Stimulated activated naive B cell treated with anti-CD40 and anti-IgM and Interleukin-4, amounts not matched to agents 10 μg/mL and 1 μg/mL and 100 μg/mL, for 72 hours (primary cell): ENCODE measurements around the gene RASA1.

Experiments
- ATAC-seq, 2 donors: fragments of 150-1000 bp; cut with Tn5 transposase; replicated peaks; 2 replicates each; pipeline ENCODE4 v1.10.0; 2021; ENCODE audit warnings: moderate library complexity in 1 of 2
- DNase-seq: peaks from one replicate; pipeline ENCODE4 v3.0.0; 2021
- H3K27ac Mint-ChIP-seq: one replicate; pipeline ENCODE4 v1.8.0; 2022; ENCODE audit warnings: mild to moderate bottlenecking, mixed read lengths
- H3K27me3 Mint-ChIP-seq, 2 donors: one replicate each; pipeline ENCODE4 v1.8.0; 2022; ENCODE audit warnings: mixed read lengths in 2 of 2
- H3K36me3 Mint-ChIP-seq, 2 donors: one replicate each; pipeline ENCODE4 v1.8.0; 2022; ENCODE audit warnings: mixed read lengths in 2 of 2, mild to moderate bottlenecking in 1 of 2
- H3K4me1 Mint-ChIP-seq, 2 donors: one replicate each; pipeline ENCODE4 v1.8.0; 2022; ENCODE audit warnings: mixed read lengths in 2 of 2, mild to moderate bottlenecking in 1 of 2
- H3K4me3 Mint-ChIP-seq, 2 donors: one replicate each; pipeline ENCODE4 v1.8.0; 2022; ENCODE audit warnings: mild to moderate bottlenecking in 2 of 2, mixed read lengths in 2 of 2, moderate library complexity in 1 of 2
- H3K9me3 Mint-ChIP-seq, 2 donors: one replicate each; pipeline ENCODE4 v1.8.0; 2022; ENCODE audit warnings: mixed read lengths in 2 of 2, mild to moderate bottlenecking in 1 of 2

The RASA1 gene

DNA sequence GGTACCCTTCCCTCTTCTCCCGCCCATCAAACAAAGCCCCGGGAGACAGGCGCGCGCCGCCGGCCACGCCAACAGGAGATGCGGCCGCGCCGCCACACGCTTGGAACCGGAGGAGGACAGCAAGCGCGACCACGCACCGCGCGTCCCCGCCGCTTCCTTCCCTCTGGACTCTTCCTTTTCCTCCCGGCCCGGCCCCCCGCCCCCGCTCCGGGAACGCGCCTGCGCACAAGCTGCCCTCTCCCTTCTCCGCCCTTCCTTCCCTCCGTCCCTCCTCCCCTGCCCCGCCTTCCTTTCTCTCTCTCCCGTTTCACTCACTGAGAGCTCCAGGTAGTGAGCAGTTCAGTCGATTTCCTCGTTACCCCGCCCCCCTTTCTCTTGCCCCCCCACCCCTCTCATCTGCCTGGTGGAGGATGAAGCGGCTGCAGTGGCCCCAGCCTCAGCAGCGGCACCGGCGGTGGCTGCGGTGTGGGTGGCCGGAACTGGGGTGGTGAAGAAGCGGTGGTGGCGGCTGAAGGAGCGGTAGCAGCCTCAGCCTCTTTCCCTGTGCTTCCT, at the start of gene RASA1:
Gene RASA1 (plus strand): TSS at position 310 of the 552 bp plus-strand sequence. CDS start 569 bp downstream, outside the sequence.
- no peaks in the 10 kb centered on the region for H3K9me3 Mint-ChIP-seq
- H3K27me3 Mint-ChIP-seq = no peaks in the 10 kb centered on the region
- ATAC-seq = peak; percentile 73 to 77
- peaks cover 10 to 27% of the 10 kb centered on the region in 2 donors for H3K4me1 Mint-ChIP-seq
- peaks cover 8 to 9% of the 10 kb centered on the region in 2 donors for H3K36me3 Mint-ChIP-seq
- peak within 1 kb of the TSS; percentile 98 for H3K27ac Mint-ChIP-seq
- peak; percentile 75 for DNase-seq
- H3K4me3 Mint-ChIP-seq = peak within 1 kb of the TSS; percentile 98 to 99

DNA sequence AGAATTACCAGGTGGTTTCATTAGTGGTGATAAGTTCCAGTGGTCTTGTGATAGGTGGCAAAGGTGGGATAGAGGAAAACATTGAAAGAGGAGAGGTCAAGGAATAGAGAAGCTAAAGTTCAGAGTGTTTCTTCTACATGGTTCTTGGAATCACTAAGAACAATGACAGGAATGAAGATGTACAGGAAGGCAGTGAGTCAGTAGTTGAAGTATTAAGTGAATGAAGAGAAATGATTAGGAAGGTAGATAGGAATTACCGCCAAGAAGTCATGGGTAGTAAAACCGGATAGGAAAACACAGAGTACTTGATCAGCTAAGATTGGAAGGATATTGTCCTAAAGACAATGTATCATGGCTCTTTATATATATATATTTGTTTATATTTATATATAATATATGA, 37.9 kb upstream of the RASA1 start:
- no peak for DNase-seq
- Mint-ChIP-seq H3K9me3 (no peaks in the 10 kb centered on the region), H3K27ac (no peak overlapping the region), H3K27me3 (no peaks in the 10 kb centered on the region), H3K4me1 (peaks cover 9 to 13% of the 10 kb centered on the region in 2 donors), H3K4me3 (no peak overlapping the region), H3K36me3 (no peaks in the 10 kb centered on the region)
- ATAC-seq = no peak

GRCh38 chr5:87231037-87231808, 36.5 kb upstream of the RASA1 start:
- Mint-ChIP-seq H3K4me3 (no peak overlapping the region), H3K36me3 (no peaks in the 10 kb centered on the region), H3K27ac (no peak overlapping the region), H3K9me3 (no peaks in the 10 kb centered on the region), H3K27me3 (no peaks in the 10 kb centered on the region), H3K4me1 (peaks cover 9 to 13% of the 10 kb centered on the region in 2 donors)
- DNase-seq (no peak), ATAC-seq (peak; percentile 41 to 65)

DNA sequence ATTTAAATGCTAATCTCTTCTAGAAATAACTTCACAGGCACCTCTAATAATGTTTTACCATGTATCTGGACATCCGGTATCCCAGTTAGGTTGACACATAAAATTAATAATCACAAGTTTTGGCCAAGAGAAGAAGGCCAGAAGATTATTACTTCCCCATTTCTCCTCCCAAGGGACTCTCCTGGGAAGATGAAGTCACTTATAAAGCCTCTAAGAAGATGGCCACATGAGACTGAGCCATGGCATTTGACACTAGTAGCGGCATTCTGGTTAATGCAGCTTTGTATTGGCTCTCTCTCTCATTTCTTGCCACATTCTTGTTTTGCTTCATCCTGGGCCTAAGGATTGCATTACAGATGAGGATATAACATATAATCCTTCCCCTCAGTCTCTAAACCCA, 34.5 kb upstream of the RASA1 start:
- Mint-ChIP-seq H3K9me3 (no peaks in the 10 kb centered on the region), H3K27ac (no peak overlapping the region), H3K4me3 (no peak overlapping the region), H3K4me1 (peaks cover 9 to 13% of the 10 kb centered on the region in 2 donors), H3K36me3 (no peaks in the 10 kb centered on the region), H3K27me3 (no peaks in the 10 kb centered on the region)
- no peak for DNase-seq
- ATAC-seq = peak; percentile 59 to 79

GRCh38 chr5:87241555-87241954, 26.1 kb upstream of the RASA1 start:
- DNase-seq = no peak

DNA sequence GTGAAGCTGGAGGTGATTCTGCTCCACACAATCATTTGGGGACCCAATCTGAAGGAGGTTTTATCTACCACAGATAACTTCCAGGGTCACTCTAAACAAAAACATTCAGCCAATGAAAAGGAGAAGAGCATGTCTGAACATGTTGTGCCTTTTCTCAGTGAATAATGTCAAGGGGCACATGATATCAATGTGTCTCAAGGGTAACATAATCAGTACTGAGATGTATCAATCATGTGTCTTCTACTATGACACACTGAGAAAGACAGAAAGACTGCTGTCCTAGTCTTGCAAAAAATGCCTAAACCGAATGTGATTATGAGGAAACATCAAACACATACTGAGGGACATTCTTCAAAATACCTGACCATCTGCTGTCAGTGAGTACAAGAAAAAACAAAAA, 25.4 kb upstream of the RASA1 start:
- peaks cover 0 to 9% of the 10 kb centered on the region in 2 donors for H3K4me1 Mint-ChIP-seq
- no peak for ATAC-seq

More at GRCh38 chr5:87241555-87241954, 26.1 kb upstream of the RASA1 start:
- Mint-ChIP-seq H3K27me3 (no peaks in the 10 kb centered on the region), H3K9me3 (no peaks in the 10 kb centered on the region), H3K4me1 (peaks cover 0 to 9% of the 10 kb centered on the region in 2 donors), H3K27ac (no peak overlapping the region), H3K4me3 (no peak overlapping the region), H3K36me3 (no peaks in the 10 kb centered on the region)
- no peak for ATAC-seq

GRCh38 chr5:87243161-87243844, 24.4 kb upstream of the RASA1 start:
- Mint-ChIP-seq H3K9me3 (no peaks in the 10 kb centered on the region), H3K36me3 (no peaks in the 10 kb centered on the region), H3K27me3 (no peaks in the 10 kb centered on the region), H3K27ac (no peak overlapping the region), H3K4me3 (no peak overlapping the region), H3K4me1 (peaks cover 0 to 9% of the 10 kb centered on the region in 2 donors)
- DNase-seq = no peak
- no peak for ATAC-seq

More for the DNA sequence above, 25.4 kb upstream of the RASA1 start:
- Mint-ChIP-seq H3K9me3 (no peaks in the 10 kb centered on the region), H3K27me3 (no peaks in the 10 kb centered on the region), H3K4me3 (no peak overlapping the region), H3K36me3 (no peaks in the 10 kb centered on the region), H3K27ac (no peak overlapping the region)
- no peak for DNase-seq

DNA sequence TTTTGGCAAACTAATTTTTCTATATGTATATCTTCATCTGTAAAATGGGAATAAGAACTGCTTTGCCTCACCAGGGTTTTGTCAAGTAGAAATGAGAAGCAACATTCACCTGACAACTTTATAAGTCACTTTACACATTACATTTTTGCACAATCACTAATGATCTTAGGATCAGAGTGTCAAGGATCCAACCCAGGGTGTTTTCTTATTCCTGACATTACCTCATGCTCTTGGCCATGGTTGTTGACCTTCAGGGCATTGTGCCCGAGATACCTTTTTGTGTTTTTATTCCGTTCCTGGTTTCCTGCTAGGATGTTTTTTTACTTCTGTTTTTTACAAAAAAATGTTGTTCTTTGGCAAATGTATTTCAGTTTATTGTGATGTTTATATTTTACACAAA, 22.2 kb upstream of the RASA1 start:
- H3K36me3 Mint-ChIP-seq = no peaks in the 10 kb centered on the region
- DNase-seq (no peak), ATAC-seq (no peak)
- H3K9me3 Mint-ChIP-seq = no peaks in the 10 kb centered on the region
- H3K27me3 Mint-ChIP-seq = no peaks in the 10 kb centered on the region
- H3K4me3 Mint-ChIP-seq = no peak overlapping the region
- H3K4me1 Mint-ChIP-seq = peaks cover 0 to 9% of the 10 kb centered on the region in 2 donors
- H3K27ac Mint-ChIP-seq = no peak overlapping the region

- peaks cover 0 to 9% of the 10 kb centered on the region in 2 donors for H3K4me1 Mint-ChIP-seq
- H3K27me3 Mint-ChIP-seq = no peaks in the 10 kb centered on the region
- H3K9me3 Mint-ChIP-seq = peaks cover 0 to 1% of the 10 kb centered on the region in 2 donors
- no peaks in the 10 kb centered on the region for H3K36me3 Mint-ChIP-seq
- ATAC-seq (no peak), DNase-seq (no peak)
- H3K4me3 Mint-ChIP-seq = no peak overlapping the region
- no peak overlapping the region for H3K27ac Mint-ChIP-seq
Observed at GRCh38 chr5:87246061-87246460, 21.6 kb upstream of the RASA1 start.

DNA sequence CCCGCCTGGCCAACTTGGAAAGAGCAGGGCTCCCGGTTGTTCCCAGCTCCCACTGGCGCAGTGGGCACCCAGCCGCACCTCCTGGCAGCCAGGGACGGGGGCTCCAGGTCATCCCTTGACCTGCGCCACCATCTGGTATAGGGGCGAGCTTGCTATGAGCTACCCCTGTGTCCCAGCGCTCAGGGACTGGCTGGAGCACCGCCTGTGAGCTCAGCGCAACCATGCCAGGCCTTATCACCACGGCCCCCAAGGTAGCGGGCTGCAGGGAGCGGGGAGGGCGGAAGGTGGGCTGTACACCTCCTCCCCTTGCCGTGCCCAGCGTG, 15.4 kb upstream of the RASA1 start:
- Mint-ChIP-seq H3K4me1 (peaks cover 5% of the 10 kb centered on the region in 2 donors), H3K36me3 (no peaks in the 10 kb centered on the region), H3K9me3 (peaks cover 0 to 2% of the 10 kb centered on the region in 2 donors), H3K27me3 (no peaks in the 10 kb centered on the region), H3K4me3 (no peak overlapping the region), H3K27ac (no peak overlapping the region)
- no peak for DNase-seq
- ATAC-seq = no peak

- peaks cover 6 to 10% of the 10 kb centered on the region in 2 donors for H3K4me1 Mint-ChIP-seq
- ATAC-seq (no peak), DNase-seq (no peak)
- no peaks in the 10 kb centered on the region for H3K27me3 Mint-ChIP-seq
- no peaks in the 10 kb centered on the region for H3K36me3 Mint-ChIP-seq
- H3K4me3 Mint-ChIP-seq = no peak overlapping the region
- H3K9me3 Mint-ChIP-seq = peaks cover 0 to 2% of the 10 kb centered on the region in 2 donors
- H3K27ac Mint-ChIP-seq = peak overlapping the region; percentile 33
Observed at GRCh38 chr5:87254035-87254434, 13.6 kb upstream of the RASA1 start.

- H3K4me1 Mint-ChIP-seq = peaks cover 6 to 10% of the 10 kb centered on the region in 2 donors
- no peaks in the 10 kb centered on the region for H3K36me3 Mint-ChIP-seq
- H3K27ac Mint-ChIP-seq = no peak overlapping the region
- H3K27me3 Mint-ChIP-seq = no peaks in the 10 kb centered on the region
- no peak overlapping the region for H3K4me3 Mint-ChIP-seq
- no peak for ATAC-seq
- DNase-seq = no peak
- H3K9me3 Mint-ChIP-seq = no peaks in the 10 kb centered on the region
Observed at GRCh38 chr5:87258507-87258906, 9.2 kb upstream of the RASA1 start.

- Mint-ChIP-seq H3K4me1 (peaks cover 1 to 5% of the 10 kb centered on the region in 2 donors), H3K27ac (peak overlapping the region; percentile 51), H3K27me3 (no peaks in the 10 kb centered on the region), H3K4me3 (no peak overlapping the region), H3K9me3 (no peaks in the 10 kb centered on the region), H3K36me3 (no peaks in the 10 kb centered on the region)
- DNase-seq (no peak), ATAC-seq (no peak)
Observed at GRCh38 chr5:87260604-87261192, 7.0 kb upstream of the RASA1 start.

DNA sequence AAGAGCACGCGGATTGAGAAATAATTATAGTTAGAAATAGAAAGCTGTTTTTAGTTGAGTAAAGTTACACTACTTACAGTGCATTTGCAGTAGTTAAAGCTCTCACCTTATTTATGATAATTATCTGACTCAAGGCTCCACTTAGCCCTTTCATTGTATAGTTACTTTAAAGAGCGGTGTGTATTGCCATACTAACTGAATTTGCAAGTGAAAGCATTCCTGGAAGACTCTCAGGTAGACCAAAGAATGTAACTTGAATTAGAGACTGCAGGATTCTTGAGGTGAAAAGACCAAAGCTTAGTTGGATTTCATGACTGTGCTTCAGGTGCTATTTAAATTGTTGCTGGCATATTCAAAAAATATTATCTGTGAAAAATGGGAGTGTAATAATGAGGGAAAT, 4.2 kb upstream of the RASA1 start:
- no peaks in the 10 kb centered on the region for H3K27me3 Mint-ChIP-seq
- DNase-seq (no peak), ATAC-seq (no peak)
- no peak overlapping the region for H3K27ac Mint-ChIP-seq
- H3K36me3 Mint-ChIP-seq = peaks cover 2 to 3% of the 10 kb centered on the region in 2 donors
- peaks cover 4 to 6% of the 10 kb centered on the region in 2 donors for H3K4me1 Mint-ChIP-seq
- no peak overlapping the region for H3K4me3 Mint-ChIP-seq
- H3K9me3 Mint-ChIP-seq = no peaks in the 10 kb centered on the region
